GM18505 (cell line): ENCODE data around the gene COG2.
"Not testable (repeated sequence)": the region's sequence is repeated elsewhere in the genome, so short reads cannot be mapped to it uniquely, and the experiment has no call there.

Source experiments
- ATAC-seq: cut with Tn5 transposase; IDR thresholded peaks from one replicate; pipeline ENCODE4 v1.9.1; 2021; ENCODE audit not compliant: unreplicated experiment
- POLR2A ChIP-seq: IDR thresholded peaks from 4 replicates; pipeline ENCODE4 v1.6.1; 2011; ENCODE audit warnings: borderline replicate concordance; ENCODE audit not compliant: insufficient read depth, insufficient read length; ENCODE audit errors: extremely low read depth

Gene COG2

GRCh38 chr1:230713915-230714764 lies 71.9 kb downstream of the COG2 start, which contains the start of gene AGT:
AGT (minus strand) TSS chr1:230714122; CDS start chr1:230710823, 3,299 bp downstream.
- no peak for TF ChIP-seq POLR2A
- no peak for ATAC-seq

- no peak for TF ChIP-seq POLR2A
- no peak for ATAC-seq
Observed at GRCh38 chr1:230715510-230715909, 73.2 kb downstream of the COG2 start.

- ATAC-seq, result not testable (repeated sequence)
Observed at GRCh38 chr1:230716453-230716852, 74.2 kb downstream of the COG2 start.

- no peak for TF ChIP-seq POLR2A
- no peak for ATAC-seq
Observed at GRCh38 chr1:230717251-230717650, 75.0 kb downstream of the COG2 start.

- ATAC-seq, result not testable (repeated sequence)
Observed at GRCh38 chr1:230721849-230722522, 79.7 kb downstream of the COG2 start.

GRCh38 chr1:230725256-230726012 lies 83.2 kb downstream of the COG2 start:
- no peak for TF ChIP-seq POLR2A
- no peak for ATAC-seq

- TF ChIP-seq POLR2A, result no peak
- no peak for ATAC-seq
Observed at GRCh38 chr1:230728710-230729392, 86.6 kb downstream of the COG2 start.

GRCh38 chr1:230730977-230731376 lies 88.7 kb downstream of the COG2 start:
- no peak for ATAC-seq
- TF ChIP-seq POLR2A, result no peak

GRCh38 chr1:230735447-230735846 lies 93.2 kb downstream of the COG2 start:
- no peak for ATAC-seq
- no peak for TF ChIP-seq POLR2A

GRCh38 chr1:230737622-230738262 lies 95.5 kb downstream of the COG2 start:
- no peak for TF ChIP-seq POLR2A
- no peak for ATAC-seq

GRCh38 chr1:230739564-230740290 lies 97.4 kb downstream of the COG2 start:
- ATAC-seq, result no peak
- TF ChIP-seq POLR2A, result no peak
